Mesenchymal stem cell (in vitro differentiated cells and primary cell): ENCODE measurements around the gene SNRNP35.
"Not testable (repeated sequence)": the region's sequence is repeated elsewhere in the genome, so short reads cannot be mapped to it uniquely, and the experiment has no call there.

ENCODE experiments used
- DNase-seq: peaks from one replicate; pipeline ENCODE4 v3.0.0-alpha.2; 2013
- H2AFZ ChIP-seq: one replicate; pipeline ENCODE4 v1.6.1; 2013; ENCODE audit warnings: low read depth, mild to moderate bottlenecking, control low read depth, inconsistent platforms, low read length, moderate library complexity
- H2AK5ac ChIP-seq: 2 replicates; pipeline ENCODE4 v1.6.1; 2013; ENCODE audit warnings: low read length, moderate library complexity, mild to moderate bottlenecking, inconsistent platforms; ENCODE audit not compliant: severe bottlenecking
- H2BK120ac ChIP-seq: one replicate; pipeline ENCODE4 v1.6.1; 2013; ENCODE audit warnings: low read depth, mild to moderate bottlenecking, inconsistent platforms, low read length, moderate library complexity
- H2BK12ac ChIP-seq, 2 experiments: one replicate each; pipeline ENCODE4 v1.6.1; 2013; ENCODE audit warnings: inconsistent platforms in 2 of 2, low read length in 2 of 2, mild to moderate bottlenecking in 2 of 2, moderate library complexity in 2 of 2, control low read depth in 1 of 2
- H2BK15ac ChIP-seq: one replicate; pipeline ENCODE4 v1.6.1; 2013; ENCODE audit warnings: mild to moderate bottlenecking, low read depth, inconsistent platforms; ENCODE audit not compliant: poor library complexity, severe bottlenecking
- H2BK5ac ChIP-seq: 2 replicates; pipeline ENCODE4 v1.6.1; 2013; ENCODE audit warnings: low read depth, mild to moderate bottlenecking, low read length, control low read depth, inconsistent platforms; ENCODE audit not compliant: poor library complexity, severe bottlenecking
- H3K14ac ChIP-seq, 2 experiments: one replicate each; pipeline ENCODE4 v1.6.1; 2013; ENCODE audit warnings: inconsistent platforms in 2 of 2, low read length in 2 of 2, control low read depth in 1 of 2, mild to moderate bottlenecking in 1 of 2, moderate library complexity in 1 of 2
- H3K18ac ChIP-seq, 2 experiments: one replicate each; pipeline ENCODE4 v1.6.1; 2013; ENCODE audit warnings: inconsistent platforms in 2 of 2, low read length in 2 of 2, control low read depth in 1 of 2, low read depth in 1 of 2, mild to moderate bottlenecking in 1 of 2
- H3K23ac ChIP-seq, 2 experiments: one replicate each; pipeline ENCODE4 v1.6.1; 2013; ENCODE audit warnings: inconsistent platforms in 2 of 2, low read length in 2 of 2, mild to moderate bottlenecking in 2 of 2, moderate library complexity in 2 of 2, control low read depth in 1 of 2
- H3K27ac ChIP-seq: 2 replicates; pipeline ENCODE4 v1.5.1; 2013; ENCODE audit warnings: mild to moderate bottlenecking, moderate library complexity, low read length, control low read depth, inconsistent platforms; ENCODE audit not compliant: poor library complexity, severe bottlenecking
- H3K27me3 ChIP-seq, 2 experiments: 2 replicates each; pipeline versions ENCODE4 v1.6.1 to v1.7.0; 2013; ENCODE audit warnings: low read length in 2 of 2, mild to moderate bottlenecking in 2 of 2, moderate library complexity in 2 of 2, control low read depth in 1 of 2, inconsistent platforms in 1 of 2; ENCODE audit not compliant: control insufficient read depth in 1 of 2, insufficient read depth in 1 of 2
- H3K36me3 ChIP-seq, 2 experiments: 2 replicates each; pipeline versions ENCODE4 v1.6.1 to v1.7.0; 2013; ENCODE audit warnings: low read length in 2 of 2, control low read depth in 1 of 2, inconsistent platforms in 1 of 2, low read depth in 1 of 2, mild to moderate bottlenecking in 1 of 2; ENCODE audit not compliant: insufficient read depth in 2 of 2, control insufficient read depth in 1 of 2
- H3K4ac ChIP-seq, 2 experiments: one replicate each; pipeline ENCODE4 v1.6.1; 2013; ENCODE audit warnings: inconsistent platforms in 2 of 2, low read length in 2 of 2, mild to moderate bottlenecking in 2 of 2, moderate library complexity in 2 of 2, control low read depth in 1 of 2, low read depth in 1 of 2
- H3K4me1 ChIP-seq: 2 replicates; pipeline ENCODE4 v1.6.1; 2013; ENCODE audit warnings: low read depth, low read length, control low read depth; ENCODE audit not compliant: control insufficient read depth, insufficient read depth
- H3K4me2 ChIP-seq: 2 replicates; pipeline ENCODE4 v1.6.1; 2013; ENCODE audit warnings: low read length, mild to moderate bottlenecking, inconsistent platforms; ENCODE audit not compliant: poor library complexity, severe bottlenecking
- H3K4me3 ChIP-seq, 2 experiments: 2 replicates each; pipeline versions ENCODE4 v1.5.1 to v1.7.0; 2013; ENCODE audit warnings: low read length in 2 of 2, mild to moderate bottlenecking in 2 of 2, control low read depth in 1 of 2, low read depth in 1 of 2; ENCODE audit not compliant: insufficient read depth in 1 of 2
- H3K79me1 ChIP-seq: replicated peaks from 2 replicates; pipeline ENCODE4 v1.6.1; 2013; ENCODE audit warnings: mild to moderate bottlenecking, control low read depth, low read length, inconsistent platforms; ENCODE audit not compliant: poor library complexity, severe bottlenecking
- H3K9ac ChIP-seq: 2 replicates; pipeline ENCODE4 v1.7.0; 2013; ENCODE audit warnings: mild to moderate bottlenecking, low read length, moderate library complexity
- H3K9me3 ChIP-seq: 2 replicates; pipeline ENCODE4 v1.7.0; 2013; ENCODE audit warnings: mild to moderate bottlenecking, low read length; ENCODE audit not compliant: control insufficient read depth
- H4K8ac ChIP-seq: one replicate; pipeline ENCODE4 v1.6.1; 2013; ENCODE audit warnings: inconsistent platforms, mild to moderate bottlenecking, low read length, moderate library complexity
- H4K91ac ChIP-seq: one replicate; pipeline ENCODE4 v1.6.1; 2013; ENCODE audit warnings: mild to moderate bottlenecking, low read length, inconsistent platforms
- WGBS: methylation state at CpG from one replicate; pipeline ENCODE4 v1.1.7; 2013; ENCODE audit warnings: mixed read lengths; 5-methylcytosine and 5-hydroxymethylcytosine counted together

The SNRNP35 gene

DNA sequence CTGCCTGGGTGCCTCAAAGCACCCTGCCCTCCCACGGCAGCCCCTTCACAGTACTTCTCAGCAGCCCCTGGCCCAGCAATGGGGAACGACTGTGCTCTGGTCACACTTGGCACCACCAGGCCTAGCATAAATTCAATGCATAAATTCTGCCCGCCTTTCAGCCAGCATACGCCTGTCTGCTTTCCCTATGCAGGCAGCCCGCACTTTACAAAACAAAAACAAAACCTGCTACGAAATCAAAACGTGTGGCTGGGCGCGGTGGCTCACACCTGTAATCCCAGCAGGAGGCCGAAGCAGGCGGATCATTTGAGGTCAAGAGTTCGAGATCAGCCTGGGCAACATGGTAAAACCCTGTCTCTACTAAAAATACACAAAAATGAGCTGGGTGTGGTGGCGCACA, 33.5 kb downstream of the SNRNP35 start:
- Histone ChIP-seq H3K4me1 (peaks cover 10% of the 10 kb centered on the region), H2BK120ac (no peak overlapping the region), H3K14ac (no peak overlapping the region), H3K18ac (no peak overlapping the region), H2AK5ac (no peak overlapping the region), H2BK15ac (no peak overlapping the region), H3K27ac (no peak overlapping the region), H2BK12ac (no peak overlapping the region), H3K4me2 (no peak overlapping the region), H4K8ac (no peak overlapping the region), H2AFZ (no peak overlapping the region), H4K91ac (no peak overlapping the region), H3K23ac (no peak overlapping the region), H3K9me3 (no peaks in the 10 kb centered on the region), H3K79me1 (no peaks in the 10 kb centered on the region), H3K27me3 (no peaks in the 10 kb centered on the region), H3K4me3 (no peak overlapping the region), H2BK5ac (no peak overlapping the region), H3K36me3 (peaks cover 20% of the 10 kb centered on the region in 2 experiments), H3K4ac (no peak overlapping the region), H3K9ac (no peak overlapping the region)
- DNase-seq: no peak
- 97% methylated on average over 13 of the region's 13 CpGs for WGBS

DNA sequence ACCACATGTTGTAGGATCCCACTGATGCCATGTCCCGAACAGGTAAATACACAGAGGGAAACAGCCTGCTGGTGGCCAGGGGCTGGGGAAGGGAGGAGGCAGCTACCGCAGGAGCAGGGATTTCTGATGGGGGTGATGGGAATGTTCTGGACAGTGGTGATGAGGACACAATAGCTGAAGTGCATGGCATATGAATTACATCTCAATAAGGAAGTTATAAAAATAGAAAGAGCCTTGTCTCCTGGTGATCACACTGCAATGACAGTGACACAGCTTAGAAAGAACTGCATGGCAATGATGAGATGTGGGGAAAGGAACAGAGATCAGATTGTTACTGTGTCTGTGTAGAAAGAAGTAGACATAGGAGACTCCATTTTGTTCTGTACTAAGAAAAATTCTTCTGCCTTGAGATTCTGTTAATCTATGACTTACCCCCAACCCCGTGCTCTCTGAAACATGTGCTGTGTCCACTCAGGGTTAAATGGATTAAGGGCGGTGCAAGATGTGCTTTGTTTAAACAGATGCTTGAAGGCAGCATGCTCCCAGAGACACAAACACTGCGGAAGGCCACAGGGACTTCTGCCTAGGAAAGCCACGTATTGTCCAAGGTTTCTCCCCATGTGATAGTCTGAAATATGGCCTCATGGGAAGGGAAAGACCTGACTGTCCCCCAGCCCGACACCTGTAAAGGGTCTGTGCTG, 34.5 kb downstream of the SNRNP35 start:
- not testable (repeated sequence) for H2BK15ac ChIP-seq, H2BK5ac ChIP-seq, H3K4ac ChIP-seq, H3K27me3 ChIP-seq, H3K9ac ChIP-seq, H3K79me1 ChIP-seq, H3K4me3 ChIP-seq, H3K14ac ChIP-seq, H3K27ac ChIP-seq, H4K91ac ChIP-seq, H3K23ac ChIP-seq, H2AFZ ChIP-seq, H3K9me3 ChIP-seq, H2BK12ac ChIP-seq, H4K8ac ChIP-seq, H3K4me1 ChIP-seq, H2BK120ac ChIP-seq, H3K18ac ChIP-seq, DNase-seq, H3K4me2 ChIP-seq, H2AK5ac ChIP-seq
- 89% methylated on average over 6 of the region's 7 CpGs for WGBS
- peaks cover 28 to 30% of the 10 kb centered on the region in 2 experiments for H3K36me3 ChIP-seq

DNA sequence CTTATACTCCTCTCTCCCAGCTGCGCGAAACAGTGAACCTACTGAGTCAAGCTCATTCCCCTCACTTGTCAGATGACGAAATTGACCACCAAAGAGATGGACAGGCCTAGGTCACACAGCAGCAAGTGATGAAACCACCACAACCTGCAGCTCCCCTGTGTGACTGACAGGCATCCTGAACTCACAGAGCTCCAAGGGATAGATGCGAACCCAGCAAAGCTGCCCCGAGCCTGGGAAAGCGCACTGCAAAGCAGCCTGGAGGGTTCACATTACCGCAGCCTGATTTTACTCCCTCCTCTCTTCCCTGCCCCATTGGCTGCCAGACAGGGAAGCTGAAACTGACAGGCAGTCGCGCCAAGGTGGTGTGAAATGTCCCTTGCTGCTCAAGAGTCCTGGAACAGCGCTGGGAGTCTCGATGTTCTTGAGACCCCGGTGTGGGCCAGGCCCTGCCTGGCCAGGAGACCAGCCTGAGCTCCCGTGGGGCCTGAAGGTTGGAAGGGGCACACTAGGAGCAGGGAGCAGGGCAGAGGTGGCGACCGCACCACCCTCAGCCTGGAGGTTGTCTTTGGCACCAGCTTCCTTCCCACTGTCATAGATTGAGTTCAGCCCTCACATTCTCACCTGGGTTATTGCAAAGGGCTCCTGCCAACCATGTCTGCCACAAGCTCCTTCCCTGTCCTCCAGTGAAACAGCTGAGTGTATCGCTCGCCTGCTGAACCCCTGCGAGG, 36.3 kb downstream of the SNRNP35 start:
- DNase-seq: no peak
- H2BK5ac ChIP-seq: no peak overlapping the region
- 94% methylated on average over 17 of the region's 18 CpGs for WGBS

DNA sequence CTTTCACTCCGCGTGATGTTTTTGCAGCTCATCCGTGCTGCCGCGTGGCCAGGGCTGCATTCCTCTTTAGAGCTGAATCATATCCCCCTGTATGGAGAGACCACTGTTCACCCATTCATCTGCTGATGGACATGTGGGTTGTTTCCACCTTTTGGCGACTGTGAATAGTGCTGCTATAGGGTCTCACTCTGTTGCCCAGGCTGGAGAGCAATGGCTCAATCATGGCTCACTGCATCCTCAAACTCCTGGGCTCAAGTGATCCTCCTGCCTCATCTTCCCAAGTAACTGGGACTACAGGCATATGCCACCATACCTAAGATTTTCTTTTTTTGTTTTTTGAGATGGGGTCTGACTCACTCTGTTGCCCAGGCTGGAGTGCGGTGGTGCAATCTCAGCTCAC, 39.1 kb downstream of the SNRNP35 start:
- H2AFZ ChIP-seq: no peak overlapping the region
- H3K4me1 ChIP-seq: peaks cover 4% of the 10 kb centered on the region
- no peak overlapping the region for H3K9ac ChIP-seq
- H3K36me3 ChIP-seq: peaks cover 39 to 43% of the 10 kb centered on the region in 2 experiments
- H3K27ac ChIP-seq: no peak overlapping the region
- no peak for DNase-seq
- no peak overlapping the region for H2AK5ac ChIP-seq
- peaks cover 4% of the 10 kb centered on the region for H3K79me1 ChIP-seq
- no peaks in the 10 kb centered on the region for H3K27me3 ChIP-seq
- H4K8ac ChIP-seq: no peak overlapping the region
- H3K4me3 ChIP-seq: no peak overlapping the region
- H3K4me2 ChIP-seq: no peak overlapping the region
- H3K14ac ChIP-seq: no peak overlapping the region
- no peak overlapping the region for H4K91ac ChIP-seq
- H2BK120ac ChIP-seq: no peak overlapping the region
- WGBS: 99% methylated on average over 6 of the region's 7 CpGs
- H3K23ac ChIP-seq: no peak overlapping the region
- no peak overlapping the region for H2BK5ac ChIP-seq
- H2BK12ac ChIP-seq: no peak overlapping the region
- no peak overlapping the region for H2BK15ac ChIP-seq
- H3K9me3 ChIP-seq: no peaks in the 10 kb centered on the region
- no peak overlapping the region for H3K18ac ChIP-seq
- no peak overlapping the region for H3K4ac ChIP-seq

More for the DNA sequence above, 36.3 kb downstream of the SNRNP35 start:
- no peak overlapping the region for H3K4me2 ChIP-seq
- H4K8ac ChIP-seq: no peak overlapping the region
- no peak overlapping the region for H2BK120ac ChIP-seq
- H2BK12ac ChIP-seq: peak overlapping the region in 1 of 2 experiments; percentile 60
- H3K4ac ChIP-seq: no peak overlapping the region
- no peak overlapping the region for H3K9ac ChIP-seq
- peaks cover 38 to 46% of the 10 kb centered on the region in 2 experiments for H3K36me3 ChIP-seq
- no peaks in the 10 kb centered on the region for H3K27me3 ChIP-seq
- no peak overlapping the region for H3K4me3 ChIP-seq
- no peak overlapping the region for H2AK5ac ChIP-seq
- H3K9me3 ChIP-seq: no peaks in the 10 kb centered on the region
- peaks cover 10% of the 10 kb centered on the region for H3K4me1 ChIP-seq
- H3K14ac ChIP-seq: no peak overlapping the region
- no peak overlapping the region for H3K18ac ChIP-seq
- H3K79me1 ChIP-seq: peaks cover 4% of the 10 kb centered on the region
- H4K91ac ChIP-seq: no peak overlapping the region
- no peak overlapping the region for H2AFZ ChIP-seq
- H3K23ac ChIP-seq: no peak overlapping the region
- H3K27ac ChIP-seq: no peak overlapping the region
- H2BK15ac ChIP-seq: no peak overlapping the region
